BE2C (cell line): ENCODE data around the gene KRTAP1-1.
"Not testable (repeated sequence)": the region's sequence is repeated elsewhere in the genome, so short reads cannot be mapped to it uniquely, and the experiment has no call there.

Experiments used
- DNase-seq: peaks from one replicate; pipeline ENCODE4 v3.0.0-alpha.2; 2020
- H3K27me3 ChIP-seq: fragments of 250-450 bp; sonication (Bioruptor Pico); 2 replicates; pipeline ENCODE4 v1.5.1; 2020; ENCODE audit warnings: mild to moderate bottlenecking
- H3K36me3 ChIP-seq: fragments of 250-450 bp; sonication (Bioruptor Pico); 2 replicates; pipeline ENCODE4 v1.5.1; 2020; ENCODE audit warnings: mild to moderate bottlenecking
- H3K4me1 ChIP-seq: fragments of 250-450 bp; sonication (Bioruptor Pico); 2 replicates; pipeline ENCODE4 v1.5.1; 2020
- H3K4me3 ChIP-seq: 2 replicates; pipeline ENCODE4 v1.5.1; 2011; ENCODE audit warnings: low read depth, low read length
- H3K9me3 ChIP-seq: fragments of 250-450 bp; sonication (Bioruptor Pico); 2 replicates; pipeline ENCODE4 v1.5.1; 2020
- CTCF ChIP-seq: IDR thresholded peaks from 2 replicates; pipeline ENCODE4 v1.5.1; 2012; ENCODE audit warnings: mild to moderate bottlenecking, low read depth, low read length

The KRTAP1-1 gene

GRCh38 chr17:41071606-41072360, 30.5 kb upstream of the KRTAP1-1 start:
- H3K4me1 ChIP-seq: no peaks in the 10 kb centered on the region
- H3K4me3 ChIP-seq: no peak overlapping the region
- TF ChIP-seq CTCF: no peak
- no peaks in the 10 kb centered on the region for H3K36me3 ChIP-seq
- no peaks in the 10 kb centered on the region; the same call in none of the 2 replicates for H3K27me3 ChIP-seq
- no peak for DNase-seq
- H3K9me3 ChIP-seq: no peaks in the 10 kb centered on the region

- TF ChIP-seq CTCF: no peak
- DNase-seq: no peak
- no peaks in the 10 kb centered on the region; the same call in none of the 2 replicates for H3K27me3 ChIP-seq
These were observed 27.8 kb upstream of the KRTAP1-1 start for GRCh38 chr17:41069031-41069430.

GRCh38 chr17:41067281-41067680, 26.0 kb upstream of the KRTAP1-1 start:
- Histone ChIP-seq H3K27me3 (no peaks in the 10 kb centered on the region; the same call in 1 of the 2 replicates), H3K9me3 (no peaks in the 10 kb centered on the region), H3K4me3 (no peak overlapping the region), H3K4me1 (no peaks in the 10 kb centered on the region), H3K36me3 (no peaks in the 10 kb centered on the region)
- TF ChIP-seq CTCF: no peak
- no peak for DNase-seq

More at GRCh38 chr17:41069031-41069430, 27.8 kb upstream of the KRTAP1-1 start:
- Histone ChIP-seq H3K4me3 (no peak overlapping the region), H3K9me3 (no peaks in the 10 kb centered on the region), H3K4me1 (no peaks in the 10 kb centered on the region), H3K36me3 (no peaks in the 10 kb centered on the region)

- Histone ChIP-seq H3K27me3 (no peaks in the 10 kb centered on the region; the same call in 1 of the 2 replicates), H3K4me3 (no peak within 1 kb of the TSS), H3K4me1 (no peaks in the 10 kb centered on the region), H3K36me3 (no peaks in the 10 kb centered on the region), H3K9me3 (no peaks in the 10 kb centered on the region)
- DNase-seq: no peak
- TF ChIP-seq CTCF: no peak
These were observed 24.8 kb upstream of the KRTAP1-1 start, which contains the start of gene KRTAP2-4 for GRCh38 chr17:41065829-41066624. Gene KRTAP2-4, minus strand, starts transcription at chr17:41065879. Its CDS starts 34 bp downstream, at chr17:41065845.

- H3K4me1 ChIP-seq, H3K4me3 ChIP-seq, H3K27me3 ChIP-seq, DNase-seq, H3K36me3 ChIP-seq, H3K9me3 ChIP-seq: not testable (repeated sequence)
These were observed 23.9 kb upstream of the KRTAP1-1 start for GRCh38 chr17:41065016-41065689.

GRCh38 chr17:41064301-41064700, 23.1 kb upstream of the KRTAP1-1 start:
- no peak for DNase-seq
- no peaks in the 10 kb centered on the region; the same call in 1 of the 2 replicates for H3K27me3 ChIP-seq
- no peak overlapping the region for H3K4me3 ChIP-seq
- H3K36me3 ChIP-seq: no peaks in the 10 kb centered on the region
- no peaks in the 10 kb centered on the region for H3K9me3 ChIP-seq
- TF ChIP-seq CTCF: no peak
- H3K4me1 ChIP-seq: no peaks in the 10 kb centered on the region
